Measurements from ENCODE around the gene DNAH11.

DNA sequence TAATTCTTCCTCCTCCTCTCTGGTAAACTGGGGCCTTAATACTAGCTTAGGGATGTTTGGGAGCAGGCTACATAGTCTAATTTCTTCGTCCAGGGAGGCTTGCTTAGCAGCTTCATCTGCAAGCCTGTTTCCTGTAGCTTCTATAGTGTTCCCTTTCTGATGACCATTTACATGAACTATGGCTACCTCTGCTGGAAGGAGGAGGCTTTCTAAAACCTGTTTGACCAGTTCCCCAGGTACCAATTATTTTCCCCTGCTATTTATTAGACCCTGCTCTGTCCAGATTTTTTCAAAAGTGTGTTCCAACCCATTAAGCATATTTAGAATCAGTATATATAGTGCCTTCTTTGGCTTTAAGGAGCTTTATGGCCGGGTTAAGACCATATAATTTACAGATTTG, 38.8 kb upstream of the DNAH11 start:
- TF ChIP-seq GATA3 (IDR thresholded peaks at IDR 0.05; ENCODE audit: low read depth, low read length) (no peak), GATA2 (IDR thresholded peaks at IDR 0.05; ENCODE audit: low read depth, low read length) (no peak)

Data from SH-SY5Y (cell line).